ENCODE results near the gene SLCO2A1.

SLCO2A1 gene

DNA sequence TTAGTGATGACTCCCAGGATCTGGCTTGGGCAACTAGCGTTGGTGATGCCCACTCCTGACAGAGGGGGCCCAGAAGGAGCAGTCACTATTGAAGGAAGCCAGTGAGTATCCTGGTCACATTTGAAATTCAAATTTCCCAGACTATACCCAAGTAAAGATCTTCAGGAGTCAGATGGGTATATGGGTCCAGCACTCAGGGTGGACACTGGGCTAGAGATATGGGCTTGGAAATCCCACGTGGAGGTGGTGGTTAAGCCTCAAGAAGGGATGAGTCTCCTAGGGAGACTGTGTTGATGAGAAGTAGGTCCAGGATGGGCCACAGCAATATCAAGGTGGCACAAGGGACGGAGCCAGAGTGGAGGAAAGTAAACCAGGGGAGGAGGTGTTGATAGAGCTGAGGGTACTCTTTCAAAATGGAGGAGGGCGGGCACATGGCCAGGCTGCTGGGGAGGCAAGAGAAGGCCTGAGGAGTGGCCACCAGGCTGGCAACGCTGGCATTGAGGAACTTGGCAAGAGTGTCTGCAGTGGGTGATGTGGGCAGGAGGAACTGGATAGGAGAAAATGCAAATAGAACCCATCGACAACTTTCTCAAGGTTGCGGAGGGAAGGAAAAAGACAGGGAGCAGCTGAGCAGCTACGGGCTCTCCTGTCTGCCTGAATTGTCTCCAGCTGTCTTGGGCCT lies 3.7 kb upstream of the SLCO2A1 start:
- DNase-seq = no peak

DNA sequence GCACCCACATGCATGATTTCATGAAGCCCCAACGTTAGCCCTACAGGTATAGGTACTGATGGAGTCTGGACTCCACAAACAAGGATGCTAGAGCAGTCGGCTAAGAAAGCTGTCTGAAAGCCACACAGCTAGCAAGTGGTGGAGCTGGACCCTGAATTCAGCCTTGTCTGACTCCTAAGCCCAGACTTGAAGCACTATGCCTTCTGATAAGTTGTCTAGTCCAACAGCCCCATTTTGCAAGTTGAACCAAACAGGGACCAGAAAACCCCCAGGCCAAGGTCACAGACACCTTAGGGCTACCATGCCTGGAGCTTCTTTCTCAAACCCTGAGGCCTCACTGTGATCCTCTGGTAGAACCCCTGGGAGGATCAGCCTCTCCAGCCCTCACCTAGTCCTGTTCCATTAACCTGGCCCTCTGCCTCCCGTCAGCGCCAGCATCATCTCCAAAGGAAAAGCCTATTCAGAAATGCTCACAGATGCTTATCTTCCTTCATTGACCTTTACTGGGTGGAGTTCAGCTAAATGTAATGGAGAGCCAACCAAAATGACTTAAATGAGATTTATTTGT lies 1.7 kb upstream of the SLCO2A1 start:
- no peak for DNase-seq

- no peak for DNase-seq
Measured at GRCh38 chr3:134030379-134031347, 938 bp upstream of the SLCO2A1 start.

- DNase-seq = no peak
Measured at GRCh38 chr3:134029256-134029733, 430 bp downstream of the SLCO2A1 start.

DNA sequence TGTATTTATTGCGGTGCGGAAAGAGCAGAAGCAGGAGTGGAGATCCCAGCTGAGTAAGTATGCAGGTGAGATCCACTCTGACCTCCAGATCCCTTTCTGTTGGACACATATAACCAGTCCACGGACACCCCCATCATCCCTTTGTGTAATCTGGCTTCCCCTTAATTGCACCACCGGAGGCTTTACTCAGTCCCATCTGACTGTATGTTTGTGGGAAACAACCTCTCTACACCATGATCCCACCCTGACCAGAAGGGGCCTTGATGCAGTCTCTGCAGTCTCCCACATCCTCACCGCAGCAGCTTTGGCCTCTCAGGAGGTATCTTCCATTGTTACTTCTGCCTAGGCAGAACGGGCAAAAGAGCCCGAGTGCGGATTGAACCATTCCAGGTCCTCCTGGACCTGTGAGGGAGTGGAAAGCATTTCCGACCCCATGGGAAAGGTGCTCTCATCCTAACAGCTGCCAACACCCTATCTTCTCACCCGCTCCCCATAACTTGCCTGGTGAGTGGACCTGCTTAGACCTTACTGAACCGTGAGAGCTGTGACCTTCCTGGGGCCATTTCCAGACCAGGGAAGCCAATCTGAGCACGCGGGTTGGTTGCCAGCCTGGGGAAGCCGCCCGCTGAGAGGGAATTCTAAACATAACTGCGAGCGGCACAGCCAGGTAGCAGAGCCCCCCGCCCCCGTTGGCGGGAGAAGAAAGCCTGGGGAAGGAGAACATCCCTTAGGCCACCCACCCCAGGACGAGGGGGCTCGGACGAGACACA lies 1.1 kb downstream of the SLCO2A1 start:
- DNase-seq = no peak

DNA sequence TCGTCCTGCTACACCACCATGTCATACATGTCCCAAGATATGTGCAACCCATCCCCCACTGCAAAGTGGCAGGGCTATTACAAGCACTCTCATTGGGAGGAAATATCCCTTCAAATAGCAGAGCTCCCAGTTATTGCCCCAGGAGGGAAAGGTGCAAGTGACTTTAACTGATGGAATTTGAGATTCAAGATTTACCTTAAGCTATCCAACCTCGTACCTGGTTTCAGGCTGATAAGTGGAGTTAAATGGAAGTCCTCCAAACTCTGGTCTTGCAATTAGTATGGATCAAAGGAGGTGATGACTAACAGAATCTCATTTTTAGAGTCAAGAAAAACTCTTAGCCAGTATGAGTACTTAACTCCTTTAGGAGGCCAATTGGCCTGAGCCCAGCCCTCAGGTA lies 2.1 kb downstream of the SLCO2A1 start:
- DNase-seq = no peak

GRCh38 chr3:134020135-134020680 lies 9.5 kb downstream of the SLCO2A1 start:
- no peak for DNase-seq

DNA sequence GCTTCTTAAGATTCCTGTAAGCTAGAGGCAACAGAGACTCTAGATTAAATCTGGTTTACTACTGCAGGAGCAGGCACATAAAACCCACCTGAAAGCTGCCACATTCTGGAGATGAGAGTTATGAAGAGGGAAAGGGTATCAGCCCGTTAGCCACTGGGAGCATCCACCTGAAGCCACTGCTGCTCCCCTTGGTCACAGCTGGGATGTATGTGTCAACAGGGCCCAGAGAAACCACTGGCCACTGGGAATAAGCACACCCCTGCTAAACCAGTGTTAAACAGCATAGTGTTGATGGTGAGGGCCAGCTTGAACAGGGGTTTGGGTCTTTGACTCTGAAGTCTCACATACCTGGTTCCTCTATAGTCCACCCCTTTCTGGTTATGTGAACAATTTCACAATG lies 10.9 kb downstream of the SLCO2A1 start:
- DNase-seq = no peak

DNA sequence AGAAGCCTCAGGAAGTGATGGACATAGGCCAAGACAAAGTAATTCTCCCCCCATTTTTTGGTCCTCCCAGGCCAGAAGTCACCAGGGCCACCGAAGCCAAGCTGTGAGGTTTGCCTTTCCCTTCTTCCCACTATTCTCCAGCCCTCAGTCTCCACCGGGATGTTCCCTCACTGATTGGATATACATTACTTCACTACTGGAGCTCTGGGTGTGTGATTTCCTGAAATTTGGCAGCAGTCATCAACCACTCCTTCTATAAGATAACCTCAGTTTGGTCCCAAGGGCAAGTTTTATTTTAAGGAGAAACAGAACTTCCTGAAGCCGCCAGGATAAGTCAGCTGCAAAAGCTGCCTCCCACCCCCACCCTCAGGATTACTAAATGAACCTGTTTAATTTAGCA lies 11.3 kb downstream of the SLCO2A1 start:
- no peak for DNase-seq

DNA sequence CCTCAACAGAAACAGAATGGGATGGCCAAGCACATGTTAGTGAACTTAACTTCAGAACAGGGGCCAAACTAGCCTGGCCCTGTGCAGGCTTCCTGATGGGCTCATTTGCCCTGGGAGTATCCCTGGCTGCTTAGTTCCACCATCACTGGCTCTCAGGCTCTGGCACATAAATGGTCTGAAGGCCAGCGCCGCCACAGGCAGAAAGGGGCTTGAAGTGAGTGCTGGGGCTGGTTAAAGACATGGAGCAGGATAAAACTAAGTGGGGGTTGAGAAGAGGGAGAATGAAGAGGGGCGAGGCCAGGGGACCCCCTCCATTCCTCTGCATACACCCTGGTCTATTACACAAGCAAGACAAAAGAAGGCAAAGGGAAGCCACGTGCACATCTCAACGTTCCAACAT lies 12.2 kb downstream of the SLCO2A1 start:
- no peak for DNase-seq

GRCh38 chr3:134014270-134014669 lies 15.5 kb downstream of the SLCO2A1 start:
- DNase-seq = no peak

DNA sequence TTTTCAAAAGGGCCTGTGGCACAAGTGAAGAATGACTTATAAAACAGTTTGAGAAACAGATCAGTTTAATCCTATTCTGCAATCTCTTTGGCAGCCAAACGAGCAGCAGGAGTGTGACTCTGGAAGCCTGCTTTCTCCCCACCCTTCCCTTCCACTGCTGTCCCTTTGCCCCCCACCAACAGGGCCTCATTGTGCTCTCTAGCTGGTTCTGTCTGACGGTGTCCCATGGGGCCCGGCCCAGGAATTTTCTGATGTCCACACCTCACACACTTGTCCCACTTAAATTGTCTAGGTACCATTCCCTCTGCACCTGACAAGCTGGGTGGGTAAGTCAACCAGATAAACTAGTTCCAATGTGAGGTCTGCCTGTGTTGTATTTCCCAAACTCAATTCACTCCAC lies 16.4 kb downstream of the SLCO2A1 start:
- no peak for DNase-seq

GRCh38 chr3:134009345-134010000 lies 20.3 kb downstream of the SLCO2A1 start:
- no peak for DNase-seq

GRCh38 chr3:134008630-134009156 lies 21.0 kb downstream of the SLCO2A1 start:
- no peak for DNase-seq

- DNase-seq = no peak
Measured at GRCh38 chr3:134007819-134008218, 21.9 kb downstream of the SLCO2A1 start.

DNA sequence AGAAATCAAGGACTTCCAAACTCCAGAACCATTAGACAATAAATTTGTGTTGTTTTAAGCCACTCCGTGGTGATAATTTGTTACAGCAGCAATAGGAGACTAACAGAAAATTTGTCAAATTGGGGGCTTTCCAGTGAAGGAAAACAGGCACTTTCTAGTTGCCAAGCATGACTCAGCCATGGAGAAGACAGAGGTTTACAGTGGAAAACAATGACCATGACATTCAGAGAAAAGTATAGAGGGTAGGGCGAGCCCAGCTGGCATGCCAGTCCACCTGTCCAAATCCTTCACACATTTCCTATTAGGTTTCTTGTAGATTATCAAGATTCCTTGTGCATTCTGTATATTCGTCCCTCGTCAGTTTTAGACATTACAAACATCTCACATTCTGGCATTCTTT lies 24.9 kb downstream of the SLCO2A1 start:
- DNase-seq = no peak

DNA sequence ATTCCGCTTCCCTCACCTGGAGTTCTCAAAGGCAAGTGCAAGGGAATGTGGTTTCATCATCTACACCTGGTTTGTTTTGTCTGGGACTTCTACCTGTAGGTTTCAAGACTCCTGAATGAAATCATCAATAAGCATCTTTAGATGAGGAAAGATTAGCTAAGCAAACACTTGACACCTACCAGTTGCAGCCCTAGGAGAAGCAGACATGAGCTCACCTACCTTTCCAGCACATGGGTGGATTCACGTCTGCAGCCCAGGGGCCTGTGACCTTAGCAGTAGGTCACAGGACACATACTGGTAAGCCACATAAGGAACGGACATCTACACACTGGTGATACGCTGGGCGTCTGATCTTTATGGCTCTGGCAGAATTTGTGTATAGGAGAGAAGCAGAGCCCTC lies 26.7 kb downstream of the SLCO2A1 start:
- DNase-seq = no peak

- no peak for DNase-seq
Measured at GRCh38 chr3:134002306-134002705, 27.4 kb downstream of the SLCO2A1 start.

GRCh38 chr3:134001251-134001650 lies 28.5 kb downstream of the SLCO2A1 start:
- DNase-seq = no peak

GRCh38 chr3:133999891-134000685 lies 29.6 kb downstream of the SLCO2A1 start:
- no peak for DNase-seq

- DNase-seq = no peak
Measured at GRCh38 chr3:133998691-133999241, 31.0 kb downstream of the SLCO2A1 start.
